IMR-90 (cell line): ENCODE data around the gene GLS. TPM values are rescaled to one million over a fixed set of nuclear protein-coding genes. Genes with fewer than 3 reads are reported as not detected.

ENCODE experiments used
- ATAC-seq: fragments of 200-7000 bp; cut with Tn5 transposase; 2 replicates; pipeline ENCODE4 v1.9.1; 2020; ENCODE audit warnings: low read depth, mild to moderate bottlenecking, moderate library complexity
- BruUV-seq: library from RNA; stranded (reverse); fragments of 400-500 nt; replicated peaks from 2 replicates; lab custom pipeline; 2021; lab: Mats Ljungman, UMichigan
- CTCF ChIA-PET: fragments of 300-600 bp; formaldehyde crosslinking; extraction: SDS; loops from one replicate; lab custom pipeline; 2021; ENCODE audit warnings: antibody characterized with exemption; lab: Yijun Ruan, JAX
- POLR2A ChIA-PET: fragments of 300-600 bp; sonication (Branson Sonifier 250); formaldehyde crosslinking; loops from one replicate; lab custom pipeline; 2022; ENCODE audit warnings: antibody characterized with exemption; ENCODE audit not compliant: unreplicated experiment; lab: Charles Lee
- DNase-seq: peaks from one replicate; pipeline ENCODE4 v3.0.0; 2013
- H2AFZ ChIP-seq: replicated peaks from 2 replicates; pipeline ENCODE3; 2013; ENCODE audit warnings: low read length, mild to moderate bottlenecking; ENCODE audit not compliant: poor library complexity
- H2AK5ac ChIP-seq: 2 replicates; pipeline ENCODE4 v1.6.1; 2013; ENCODE audit warnings: low read depth, low read length, inconsistent platforms
- H2AK9ac ChIP-seq: replicated peaks from 2 replicates; pipeline ENCODE3; 2013; ENCODE audit warnings: mild to moderate bottlenecking, low read depth, low read length, moderate library complexity; ENCODE audit not compliant: poor library complexity
- H2BK120ac ChIP-seq: 2 replicates; pipeline ENCODE4 v1.6.1; 2013; ENCODE audit warnings: low read depth, low read length, inconsistent platforms
- H2BK15ac ChIP-seq: 3 replicates; pipeline ENCODE4 v1.6.1; 2013; ENCODE audit warnings: low read depth, low read length, inconsistent platforms
- H2BK20ac ChIP-seq: 2 replicates; pipeline ENCODE4 v1.6.1; 2013; ENCODE audit warnings: low read depth, mild to moderate bottlenecking, inconsistent platforms, low read length, moderate library complexity
- H2BK5ac ChIP-seq: 2 replicates; pipeline ENCODE4 v1.6.1; 2013; ENCODE audit warnings: mild to moderate bottlenecking, low read depth, low read length, inconsistent platforms; ENCODE audit not compliant: poor library complexity, severe bottlenecking
- H3K14ac ChIP-seq: replicated peaks from 2 replicates; pipeline ENCODE4 v1.6.1; 2013; ENCODE audit warnings: low read depth, low read length, inconsistent platforms
- H3K18ac ChIP-seq: 2 replicates; pipeline ENCODE4 v1.6.1; 2013; ENCODE audit warnings: low read depth, low read length, control low read depth
- H3K23ac ChIP-seq: 2 replicates; pipeline ENCODE4 v1.6.1; 2013; ENCODE audit warnings: low read depth, low read length, inconsistent platforms
- H3K27ac ChIP-seq: 2 replicates; pipeline ENCODE4 v1.5.1; 2013; ENCODE audit warnings: mild to moderate bottlenecking, control low read depth, low read length; ENCODE audit not compliant: insufficient read depth
- H3K27me3 ChIP-seq: 2 replicates; pipeline ENCODE4 v1.6.1; 2013; ENCODE audit warnings: low read length; ENCODE audit not compliant: control insufficient read depth, insufficient read depth
- H3K36me3 ChIP-seq: 2 replicates; pipeline ENCODE4 v1.6.1; 2013; ENCODE audit warnings: low read length, mixed read lengths; ENCODE audit not compliant: control insufficient read depth, insufficient read depth
- H3K4ac ChIP-seq: 2 replicates; pipeline ENCODE4 v1.6.1; 2013; ENCODE audit warnings: low read depth, low read length, inconsistent platforms
- H3K4me1 ChIP-seq: 2 replicates; pipeline ENCODE4 v1.6.1; 2013; ENCODE audit warnings: low read length, mixed read lengths; ENCODE audit not compliant: control insufficient read depth, insufficient read depth
- H3K4me2 ChIP-seq: 2 replicates; pipeline ENCODE4 v1.6.1; 2013; ENCODE audit warnings: low read depth, mild to moderate bottlenecking, control low read depth, low read length, moderate library complexity
- H3K4me3 ChIP-seq: 2 replicates; pipeline ENCODE4 v1.5.1; 2013; ENCODE audit warnings: low read depth, mild to moderate bottlenecking, control low read depth, low read length, moderate library complexity; ENCODE audit not compliant: insufficient read depth
- H3K56ac ChIP-seq: 2 replicates; pipeline ENCODE4 v1.6.1; 2013; ENCODE audit warnings: low read length, inconsistent platforms; ENCODE audit not compliant: insufficient read depth; ENCODE audit errors: extremely low read depth
- H3K79me1 ChIP-seq, 2 experiments: 2 replicates each; pipeline ENCODE4 v1.6.1; 2013; ENCODE audit warnings: low read length in 2 of 2, inconsistent platforms in 1 of 2, low read depth in 1 of 2
- H3K9ac ChIP-seq: 2 replicates; pipeline ENCODE4 v1.6.1; 2013; ENCODE audit warnings: low read depth, low read length, control low read depth
- H3K9me1 ChIP-seq: 2 replicates; pipeline ENCODE4 v1.6.1; 2013; ENCODE audit warnings: low read length, inconsistent platforms; ENCODE audit not compliant: insufficient read depth
- H3K9me3 ChIP-seq: 2 replicates; pipeline ENCODE4 v1.6.1; 2013; ENCODE audit warnings: low read length; ENCODE audit not compliant: control insufficient read depth, insufficient read depth
- H4K20me1 ChIP-seq: 2 replicates; pipeline ENCODE4 v1.6.1; 2013; ENCODE audit warnings: low read length, inconsistent platforms; ENCODE audit not compliant: insufficient read depth
- H4K5ac ChIP-seq: 2 replicates; pipeline ENCODE4 v1.6.1; 2013; ENCODE audit warnings: mild to moderate bottlenecking, low read depth, low read length, control low read depth
- H4K8ac ChIP-seq, 2 experiments: 2 replicates each; pipeline ENCODE4 v1.6.1; 2013; ENCODE audit warnings: low read depth in 2 of 2, low read length in 2 of 2, control low read depth in 1 of 2, inconsistent platforms in 1 of 2
- H4K91ac ChIP-seq: 2 replicates; pipeline ENCODE4 v1.6.1; 2013; ENCODE audit warnings: low read depth, low read length, inconsistent platforms; ENCODE audit not compliant: insufficient read depth
- BHLHE40 ChIP-seq: fragments of 150-350 bp; IDR thresholded peaks from 2 replicates; pipeline ENCODE4 v1.6.1; 2016; ENCODE audit warnings: mild to moderate bottlenecking, low read depth, low read length
- CHD1 ChIP-seq: IDR thresholded peaks from 2 replicates; pipeline ENCODE4 v1.6.1; 2012; ENCODE audit warnings: low read depth, low read length, improper control_type of control experiment
- CTCF ChIP-seq: conservative IDR thresholded peaks from 2 replicates; pipeline ENCODE4 v1.5.1; 2012; ENCODE audit warnings: mild to moderate bottlenecking, low read depth, low read length, improper control_type of control experiment
- ELK1 ChIP-seq: fragments of 150-350 bp; IDR thresholded peaks from 2 replicates; pipeline ENCODE4 v1.6.1; 2016; ENCODE audit warnings: low read depth, mild to moderate bottlenecking, low read length, moderate library complexity, borderline replicate concordance
- FOS ChIP-seq: fragments of 150-350 bp; IDR thresholded peaks from 2 replicates; pipeline ENCODE4 v1.6.1; 2016; ENCODE audit warnings: low read depth, low read length
- MAFK ChIP-seq: IDR thresholded peaks from 2 replicates; pipeline ENCODE4 v1.6.1; 2012; ENCODE audit warnings: low read depth, low read length, improper control_type of control experiment
- MAZ ChIP-seq: IDR thresholded peaks from 2 replicates; pipeline ENCODE4 v1.6.1; 2012; ENCODE audit warnings: low read depth, mild to moderate bottlenecking, low read length, improper control_type of control experiment, moderate library complexity, borderline replicate concordance
- MXI1 ChIP-seq: IDR thresholded peaks from 2 replicates; pipeline ENCODE4 v1.6.1; 2012; ENCODE audit warnings: low read depth, mild to moderate bottlenecking, low read length, moderate library complexity, borderline replicate concordance
- NFE2L2 ChIP-seq: fragments of 150-350 bp; IDR thresholded peaks from 2 replicates; pipeline ENCODE4 v1.6.1; 2016; ENCODE audit warnings: low read depth, mild to moderate bottlenecking, low read length
- POLR2A ChIP-seq: IDR thresholded peaks from 2 replicates; pipeline ENCODE4 v1.6.1; 2012; ENCODE audit warnings: mild to moderate bottlenecking, low read depth, low read length
- RAD21 ChIP-seq: IDR thresholded peaks from 2 replicates; pipeline ENCODE4 v1.6.1; 2012; ENCODE audit warnings: low read length, improper control_type of control experiment
- RCOR1 ChIP-seq: IDR thresholded peaks from 2 replicates; pipeline ENCODE4 v1.6.1; 2012; ENCODE audit warnings: mild to moderate bottlenecking, low read length, improper control_type of control experiment; ENCODE audit not compliant: insufficient replicate concordance
- RFX5 ChIP-seq: IDR thresholded peaks from 2 replicates; pipeline ENCODE4 v1.8.0; 2012; ENCODE audit warnings: low read depth, mild to moderate bottlenecking, low read length, moderate library complexity
- SMC3 ChIP-seq: fragments of 150-350 bp; IDR thresholded peaks from 2 replicates; pipeline ENCODE4 v1.6.1; 2016; ENCODE audit warnings: low read depth, mild to moderate bottlenecking, antibody characterized with exemption, low read length, moderate library complexity
- WGBS, 2 experiments: methylation state at CpG; one replicate each; pipeline versions ENCODE4 v1.1.5 to v1.1.7; 2013; ENCODE audit warnings: missing lambda C conversion rate in 2 of 2; ENCODE audit not compliant: insufficient read length in 1 of 2; ENCODE audit errors: extremely low coverage in 2 of 2; 5-methylcytosine and 5-hydroxymethylcytosine counted together
- dilution Hi-C: fragments of 300-500 bp; cut with HindIII; formaldehyde crosslinking; loops from one replicate; pipeline ENCODE4 v1.14.3; 2018; ENCODE audit warnings: low sequenced_read_pairs; ENCODE audit not compliant: unreplicated experiment
- in situ Hi-C: fragments of 300-500 bp; cut with MboI; formaldehyde crosslinking; loops from 3 replicates; pipeline ENCODE4 v1.14.3; 2019; ENCODE audit warnings: low sequenced_read_pairs, inconsistent platforms, mixed read lengths
- intact Hi-C: fragments of 100-400 bp; cut with micrococcal nuclease; formaldehyde crosslinking; loops from 2 replicates; pipeline ENCODE4 v1.10.0; 2022
- polyA plus RNA-seq, 3 experiments: library from polyadenylated mRNA; depleted of rRNA; stranded (reverse); fragments of >200 nt; gene quantifications; 2 replicates each; pipeline ENCODE4 v1.2.3, GENCODE V29; 2012; ENCODE audit warnings: low replicate concordance in 1 of 3
- total RNA-seq: library from RNA; depleted of rRNA; stranded (reverse); fragments of >200 nt; gene quantifications from 2 replicates; pipeline ENCODE4 v1.2.3, GENCODE V29; 2012
- TF ChIP-seq, protein P1 (sequence below): fragments of 150-350 bp; IDR thresholded peaks from 2 replicates; pipeline ENCODE4 v1.6.1; 2017; ENCODE audit warnings: mild to moderate bottlenecking, antibody characterized with exemption, low read length, low read depth

The GLS gene
- total and polyA plus RNA-seq, 2 of the 4 experiments (the other 2 are of a cell fraction), result 87.5 to 130 TPM

- H2BK120ac ChIP-seq, result no peak overlapping the region
- DNase-seq, result no peak
- peaks cover 7% of the 10 kb centered on the region; the same call in 1 of the 2 replicates for H3K4me1 ChIP-seq
- BruUV-seq, result no TSS peak
- no peak overlapping the region for H3K14ac ChIP-seq
- H2AK9ac ChIP-seq, result no peak overlapping the region
- no peaks in the 10 kb centered on the region for H3K36me3 ChIP-seq
- H3K27ac ChIP-seq, result no peak overlapping the region
- POLR2A ChIA-PET, result no interaction called here
- H4K5ac ChIP-seq, result no peak overlapping the region
- no peak overlapping the region for H3K23ac ChIP-seq
- WGBS, 2 experiments, result no CpG with 5 or more reads among the region's 4 CpGs
- no peak overlapping the region for H3K9ac ChIP-seq
- no peak overlapping the region; the same call in 1 of the 2 replicates for H3K18ac ChIP-seq
- dilution Hi-C loops (no loop called here), in situ Hi-C loops (no loop called here), intact Hi-C loops (no loop called here)
- 0 out of 2 replicates have a peak overlapping the region, but pooled peaks have one; percentile 83 for H2AK5ac ChIP-seq
- 0 out of 4 replicates have a peak overlapping the region, but pooled peaks of 1 of the 2 experiments have one; percentile 40 for H4K8ac ChIP-seq
- CTCF ChIA-PET, result no interaction called here
- no peak overlapping the region for H4K91ac ChIP-seq
- no peak overlapping the region for H2AFZ ChIP-seq
- peak overlapping the region; percentile 46; the same call in 1 of the 2 replicates for H2BK20ac ChIP-seq
- no peaks in the 10 kb centered on the region for H3K9me3 ChIP-seq
- H4K20me1 ChIP-seq, result no peaks in the 10 kb centered on the region
- H3K4ac ChIP-seq, result peak overlapping the region; percentile 43; the same call in 1 of the 2 replicates
- TF ChIP-seq CHD1, result no peak
- no peak for TF ChIP-seq MAFK
- TF ChIP-seq SMC3, result no peak
- TF ChIP-seq, protein P1, sequence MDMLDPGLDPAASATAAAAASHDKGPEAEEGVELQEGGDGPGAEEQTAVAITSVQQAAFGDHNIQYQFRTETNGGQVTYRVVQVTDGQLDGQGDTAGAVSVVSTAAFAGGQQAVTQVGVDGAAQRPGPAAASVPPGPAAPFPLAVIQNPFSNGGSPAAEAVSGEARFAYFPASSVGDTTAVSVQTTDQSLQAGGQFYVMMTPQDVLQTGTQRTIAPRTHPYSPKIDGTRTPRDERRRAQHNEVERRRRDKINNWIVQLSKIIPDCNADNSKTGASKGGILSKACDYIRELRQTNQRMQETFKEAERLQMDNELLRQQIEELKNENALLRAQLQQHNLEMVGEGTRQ, result no peak
- TF ChIP-seq MXI1, result no peak
- TF ChIP-seq RFX5, result no peak
- TF ChIP-seq FOS, result no peak
- no peak for TF ChIP-seq POLR2A
- TF ChIP-seq BHLHE40, result no peak
- no peak for TF ChIP-seq CTCF
- TF ChIP-seq ELK1, result no peak
- no peak for TF ChIP-seq RCOR1
- TF ChIP-seq MAZ, result no peak
- no peak for TF ChIP-seq NFE2L2
- no peak for TF ChIP-seq RAD21
- no peak overlapping the region for H3K4me3 ChIP-seq
- H2BK15ac ChIP-seq, result peak overlapping the region; percentile 78; the same call in 2 of the 3 replicates
- no peak overlapping the region for H3K56ac ChIP-seq
- H3K9me1 ChIP-seq, result peaks cover 11% of the 10 kb centered on the region
- no peaks in the 10 kb centered on the region for H3K79me1 ChIP-seq
- ATAC-seq, result no peak
- no peak overlapping the region for H2BK5ac ChIP-seq
- H3K4me2 ChIP-seq, result no peak overlapping the region
- no peaks in the 10 kb centered on the region for H3K27me3 ChIP-seq
These were observed 35.8 kb upstream of the GLS start for GRCh38 chr2:190844700-190845401.
